ENCODE results near the gene PAX5.

DNA sequence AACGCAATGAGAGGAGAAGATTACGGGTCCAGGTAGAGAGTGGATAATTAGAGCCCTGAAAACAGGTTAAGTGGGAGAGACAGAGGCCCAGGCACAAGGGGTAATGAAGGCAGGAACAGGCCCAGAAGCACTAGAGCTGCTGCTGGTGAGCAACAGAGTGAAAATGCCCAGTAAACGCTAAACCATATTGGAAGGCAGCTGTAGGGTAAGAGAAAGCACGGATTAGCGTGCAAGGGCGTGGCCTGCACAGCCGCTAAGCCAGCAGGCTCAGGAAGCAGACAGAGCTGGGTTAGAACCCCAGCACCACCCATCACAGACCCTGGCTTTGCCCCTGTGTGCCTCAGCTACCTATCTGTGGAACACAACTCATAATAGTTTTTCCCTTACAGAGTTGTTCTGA, 93.2 kb downstream of the PAX5 start:
- TF ChIP-seq, protein P1, sequence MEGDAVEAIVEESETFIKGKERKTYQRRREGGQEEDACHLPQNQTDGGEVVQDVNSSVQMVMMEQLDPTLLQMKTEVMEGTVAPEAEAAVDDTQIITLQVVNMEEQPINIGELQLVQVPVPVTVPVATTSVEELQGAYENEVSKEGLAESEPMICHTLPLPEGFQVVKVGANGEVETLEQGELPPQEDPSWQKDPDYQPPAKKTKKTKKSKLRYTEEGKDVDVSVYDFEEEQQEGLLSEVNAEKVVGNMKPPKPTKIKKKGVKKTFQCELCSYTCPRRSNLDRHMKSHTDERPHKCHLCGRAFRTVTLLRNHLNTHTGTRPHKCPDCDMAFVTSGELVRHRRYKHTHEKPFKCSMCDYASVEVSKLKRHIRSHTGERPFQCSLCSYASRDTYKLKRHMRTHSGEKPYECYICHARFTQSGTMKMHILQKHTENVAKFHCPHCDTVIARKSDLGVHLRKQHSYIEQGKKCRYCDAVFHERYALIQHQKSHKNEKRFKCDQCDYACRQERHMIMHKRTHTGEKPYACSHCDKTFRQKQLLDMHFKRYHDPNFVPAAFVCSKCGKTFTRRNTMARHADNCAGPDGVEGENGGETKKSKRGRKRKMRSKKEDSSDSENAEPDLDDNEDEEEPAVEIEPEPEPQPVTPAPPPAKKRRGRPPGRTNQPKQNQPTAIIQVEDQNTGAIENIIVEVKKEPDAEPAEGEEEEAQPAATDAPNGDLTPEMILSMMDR (IDR thresholded peaks at IDR 0.05) = no peak
- TF ChIP-seq POLR2A (IDR thresholded peaks at IDR 0.05) (no peak), EP300 (IDR thresholded peaks at IDR 0.05) (no peak)

Data from ovary (tissue), 3 donors.